Esophagus squamous epithelium (tissue), 5 donors: ENCODE measurements around the gene LRRIQ4. TPM values are rescaled to one million over a fixed set of nuclear protein-coding genes. Genes with fewer than 3 reads are reported as not detected.

Source experiments
- DNase-seq: peaks from one replicate; lab custom pipeline; 2025; lab: John Stamatoyannopoulos, UW
- H3K27ac ChIP-seq, 4 donors: fragments of 200-600 bp; sonication (generic); one replicate each; pipeline ENCODE4 v1.5.1; 2016 to 2019; ENCODE audit warnings: mild to moderate bottlenecking in 1 of 4
- H3K27me3 ChIP-seq, 4 donors: fragments of 200-600 bp; sonication (generic); 1 replicate in 3 of 4; 2 replicates in 1 of 4; pipeline versions ENCODE4 v1.5.1 to v1.6.0; 2017 to 2021; ENCODE audit warnings: antibody characterized with exemption in 1 of 4
- H3K36me3 ChIP-seq, 3 donors: fragments of 200-600 bp; sonication (generic); one replicate each; pipeline ENCODE4 v1.5.1; 2016 to 2019
- H3K4me1 ChIP-seq, 3 donors: fragments of 200-600 bp; sonication (generic); one replicate each; pipeline ENCODE4 v1.5.1; 2017 to 2019
- H3K4me3 ChIP-seq, 4 donors: fragments of 200-600 bp; sonication (generic); 1 replicate in 3 of 4; 2 replicates in 1 of 4; pipeline ENCODE4 v1.5.1; 2016 to 2019; ENCODE audit warnings: mild to moderate bottlenecking in 2 of 4, moderate library complexity in 1 of 4
- H3K9me3 ChIP-seq, 3 donors: fragments of 200-600 bp; sonication (generic); one replicate each; pipeline ENCODE4 v1.5.1; 2016 to 2019
- CTCF ChIP-seq, 6 experiments: fragments of 450-650 bp in 4 of 6; fragments of 200-600 bp in 2 of 6; sonication (generic) in 2 of 6; IDR thresholded peaks; one replicate each; pipeline ENCODE4 v1.5.1; 2016 to 2019; ENCODE audit warnings: antibody characterized with exemption in 6 of 6, mild to moderate bottlenecking in 4 of 6, moderate library complexity in 4 of 6
- POLR2A ChIP-seq, 4 donors: fragments of 450-650 bp; IDR thresholded peaks; one replicate each; pipeline ENCODE4 v1.6.1; 2017; ENCODE audit warnings: antibody characterized with exemption in 4 of 4, mild to moderate bottlenecking in 4 of 4, moderate library complexity in 3 of 4
- WGBS, 2 donors: methylation state at CpG; one replicate each; pipeline ENCODE4 v1.1.5; 2018; 5-methylcytosine and 5-hydroxymethylcytosine counted together
- intact Hi-C: fragments of 100-400 bp; cut with DNase I; formaldehyde crosslinking; loops from one replicate; pipeline ENCODE4 v1.15.0; 2022
- total RNA-seq, 4 donors: library from RNA; depleted of rRNA; stranded (reverse); fragments of >200 nt; gene quantifications; one replicate each; pipeline ENCODE4 v1.1.0, GENCODE V29; 2016
- donor health status: DM: yes; HTN: yes; CAD: no.

LRRIQ4 gene
- total RNA-seq, 4 donors from 2014 or later: not detected

- H3K9me3 ChIP-seq: no peaks in the 10 kb centered on the region
- TF ChIP-seq POLR2A (IDR thresholded peaks at IDR 0.05): no peak
- no peak for TF ChIP-seq CTCF (IDR thresholded peaks at IDR 0.05)
- WGBS, 2 donors: 82 to 85% methylated on average over 4 of the region's 4 CpGs
- H3K27ac ChIP-seq: no peak overlapping the region
- intact Hi-C loops: no loop called here
- H3K27me3 ChIP-seq: no peaks in the 10 kb centered on the region
- no peak for DNase-seq
- no peak overlapping the region for H3K4me3 ChIP-seq
- H3K4me1 ChIP-seq: no peaks in the 10 kb centered on the region
- H3K36me3 ChIP-seq: no peaks in the 10 kb centered on the region
Observed at GRCh38 chr3:169880576-169881250, 68.0 kb downstream of the LRRIQ4 start.

GRCh38 chr3:169886671-169887070, 74.0 kb downstream of the LRRIQ4 start:
- WGBS, 2 donors: 31 to 38% methylated on average over 2 to 5 of the region's 5 CpGs

More at GRCh38 chr3:169886671-169887070, 74.0 kb downstream of the LRRIQ4 start:
- TF ChIP-seq POLR2A (IDR thresholded peaks at IDR 0.05) (no peak), CTCF (IDR thresholded peaks at IDR 0.05) (no peak)
- no peaks in the 10 kb centered on the region for H3K4me1 ChIP-seq
- no peaks in the 10 kb centered on the region for H3K27me3 ChIP-seq
- no peak for DNase-seq
- no peak overlapping the region for H3K27ac ChIP-seq
- no peaks in the 10 kb centered on the region for H3K36me3 ChIP-seq
- intact Hi-C loops: no loop called here
- H3K4me3 ChIP-seq: no peak overlapping the region
- no peaks in the 10 kb centered on the region for H3K9me3 ChIP-seq

Other genes with a start within 250 kb of the LRRIQ4 start
- 10 to 100 TPM; 21.0 to 42.0 (median 26.6) TPM for gene MECOM, start 149.2 kb upstream of the LRRIQ4 start, total RNA-seq
- gene TERC, start 47.8 kb upstream of the LRRIQ4 start, total RNA-seq: 100 to 1,000 TPM; 120 to 221 (median 166) TPM
- 1 to 10 TPM in 3 of 4 donors, under 1 TPM in 1; 0.45 to 3.1 (median 2.0) TPM for gene ACTRT3, start 43.3 kb upstream of the LRRIQ4 start, total RNA-seq
- gene MYNN, start 39.5 kb upstream of the LRRIQ4 start, total RNA-seq: 10 to 100 TPM in 3 of 4 donors, 1 to 10 TPM in 1; 6.5 to 19.1 (median 12.4) TPM
- 1 to 10 TPM in 1 of 4 donors, under 1 TPM in 1, not detected in 2; 0.35 to 1.3 TPM for gene LRRC34, start within 50 bp of the LRRIQ4 start, total RNA-seq
- not detected for gene LRRC31, start 57.1 kb downstream of the LRRIQ4 start, total RNA-seq
- gene SAMD7, start 98.7 kb downstream of the LRRIQ4 start, total RNA-seq: not detected
- 10 to 100 TPM; 15.0 to 49.8 (median 23.6) TPM for gene SEC62, start 153.9 kb downstream of the LRRIQ4 start, total RNA-seq
- gene GPR160, start 225.1 kb downstream of the LRRIQ4 start, total RNA-seq: 1 to 10 TPM in 3 of 4 donors, under 1 TPM in 1; 0.88 to 4.5 (median 2.9) TPM